ENCODE data around the gene CT47C1.
"Not testable (repeated sequence)": the region's sequence is repeated elsewhere in the genome, so short reads cannot be mapped to it uniquely, and the experiment has no call there.

CT47C1 gene

DNA sequence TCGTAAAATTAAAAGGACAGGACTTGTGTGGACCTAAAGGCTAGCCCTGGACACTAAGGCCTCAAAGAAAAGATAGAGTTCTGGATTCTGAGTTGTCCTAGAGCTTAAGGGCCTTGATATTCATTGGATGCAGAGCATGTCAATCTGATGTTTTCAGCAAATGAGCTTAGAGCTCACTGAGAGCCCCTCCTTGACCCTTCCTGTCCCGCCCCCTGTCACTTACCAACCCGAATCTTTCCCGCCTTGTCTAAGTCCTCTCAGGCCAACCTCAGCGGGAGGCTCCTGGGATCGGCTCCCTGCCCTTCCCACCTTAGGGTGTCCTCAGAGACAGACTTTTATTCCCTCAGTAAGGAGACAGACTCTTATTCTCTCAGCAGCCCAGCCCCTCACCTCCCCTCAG lies at the start of gene CT47C1:
Gene CT47C1 (plus strand): TSS at position 250 of the 400 bp plus-strand sequence. CDS start 233 bp downstream, outside the sequence.
- no peak for DNase-seq

GRCh38 chrX:119025900-119026299 lies 46.9 kb upstream of the CT47C1 start:
- no peak for DNase-seq

DNA sequence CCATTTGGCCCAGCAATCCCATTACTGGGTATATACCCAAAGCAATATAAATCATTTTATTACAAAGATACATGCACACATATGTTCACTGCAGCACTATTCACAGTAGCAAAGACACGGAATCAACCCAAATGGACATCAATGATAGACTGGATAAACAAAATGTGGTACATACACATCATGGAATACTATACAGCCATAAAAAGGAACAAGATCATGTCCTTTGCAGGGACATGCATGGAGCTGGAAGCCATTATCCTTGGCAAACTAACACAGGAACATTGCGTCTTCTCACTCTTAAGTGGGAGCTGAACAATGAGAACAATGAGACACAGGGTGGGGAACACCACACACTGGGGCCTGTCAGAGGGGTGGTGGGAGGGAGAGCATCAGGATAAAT lies 46.4 kb upstream of the CT47C1 start:
- not testable (repeated sequence) for DNase-seq

- DNase-seq, result not testable (repeated sequence)
Measured at GRCh38 chrX:119027960-119028732, 44.6 kb upstream of the CT47C1 start.

- no peak for DNase-seq
Measured at GRCh38 chrX:119028733-119029330, 44.0 kb upstream of the CT47C1 start.

- DNase-seq, result not testable (repeated sequence)
Measured at GRCh38 chrX:119029656-119030055, 43.1 kb upstream of the CT47C1 start.

DNA sequence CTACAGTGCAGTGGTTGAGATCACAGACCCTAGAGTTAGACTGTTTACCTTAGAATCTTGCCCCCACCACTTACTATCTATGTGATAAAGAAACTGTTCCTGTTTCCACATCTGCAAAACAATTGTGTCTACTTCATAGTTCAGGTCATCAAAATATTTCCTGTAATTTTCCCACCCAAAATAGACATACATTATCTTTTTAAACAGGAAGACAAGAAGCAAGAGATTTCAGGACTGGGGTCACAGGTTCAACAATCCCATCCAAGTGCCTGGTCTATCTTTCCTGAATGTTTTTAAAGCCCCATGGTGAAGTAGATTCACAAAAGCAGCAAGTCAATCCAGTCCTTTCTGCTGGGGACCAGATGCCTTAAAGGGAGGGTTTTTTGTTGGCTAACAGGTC lies 41.8 kb upstream of the CT47C1 start:
- DNase-seq, result no peak

- no peak for DNase-seq
Measured at GRCh38 chrX:119036107-119037029, 36.4 kb upstream of the CT47C1 start.

DNA sequence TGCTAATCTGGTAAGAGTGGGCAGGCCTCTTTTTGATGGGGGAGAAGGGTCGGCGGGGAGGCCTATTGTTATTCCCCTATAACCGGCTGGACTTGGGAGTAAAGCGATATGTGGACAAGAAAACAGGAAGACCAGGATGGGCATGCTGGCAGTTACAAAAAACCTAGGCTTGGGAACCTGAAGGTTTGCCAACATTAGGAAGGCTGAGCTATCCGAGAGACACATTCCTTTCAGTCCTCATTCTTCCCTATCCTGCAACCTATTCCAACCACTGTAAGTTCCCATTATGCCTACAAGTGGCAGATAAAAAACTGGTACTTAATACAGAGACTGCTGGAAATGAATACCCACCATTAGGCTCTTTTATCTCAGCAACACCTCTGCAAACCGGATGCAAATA lies 32.4 kb upstream of the CT47C1 start:
- no peak for DNase-seq

DNA sequence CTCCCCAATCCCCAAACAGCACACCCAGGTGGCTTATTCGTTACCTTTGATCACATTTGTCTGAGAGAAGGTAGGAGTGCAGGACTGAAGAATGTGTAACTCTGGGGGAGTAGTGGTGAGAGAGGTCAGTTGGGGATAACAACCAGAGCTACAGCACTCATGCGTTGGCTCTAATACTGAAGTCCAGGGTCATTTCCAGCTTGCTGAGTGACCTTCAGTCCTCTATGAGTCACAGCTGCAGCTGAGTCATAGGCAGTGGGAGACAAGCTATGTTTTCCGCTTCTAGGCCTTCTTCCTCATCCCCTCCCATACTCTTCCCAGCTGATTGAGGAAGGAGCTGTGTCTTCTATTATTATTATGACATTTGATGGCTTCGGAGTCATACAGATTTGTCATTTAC lies 31.6 kb upstream of the CT47C1 start:
- peak in 4 of 51 donors; percentile 1 to 8 (median 2) for DNase-seq

DNA sequence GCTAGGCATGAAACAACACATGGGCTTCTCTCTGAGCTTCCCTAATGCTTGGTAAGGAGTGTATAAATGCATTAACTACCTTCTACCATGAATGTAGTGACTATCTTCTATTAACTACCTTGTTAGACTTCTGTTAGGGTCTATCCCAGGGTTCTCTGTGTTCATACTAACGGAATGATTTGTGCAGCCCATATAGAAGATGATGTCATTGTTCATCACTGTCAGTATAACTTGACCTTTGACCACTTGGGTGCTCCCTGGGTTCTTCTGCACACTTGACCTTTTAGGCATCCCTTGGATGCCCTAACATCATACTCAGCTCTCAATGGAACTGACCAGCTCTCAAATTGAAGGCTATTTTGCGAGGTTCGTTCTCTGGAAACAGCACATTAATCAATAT lies 30.8 kb upstream of the CT47C1 start:
- DNase-seq, result no peak

GRCh38 chrX:119042996-119043395 lies 29.8 kb upstream of the CT47C1 start:
- DNase-seq, result no peak

DNA sequence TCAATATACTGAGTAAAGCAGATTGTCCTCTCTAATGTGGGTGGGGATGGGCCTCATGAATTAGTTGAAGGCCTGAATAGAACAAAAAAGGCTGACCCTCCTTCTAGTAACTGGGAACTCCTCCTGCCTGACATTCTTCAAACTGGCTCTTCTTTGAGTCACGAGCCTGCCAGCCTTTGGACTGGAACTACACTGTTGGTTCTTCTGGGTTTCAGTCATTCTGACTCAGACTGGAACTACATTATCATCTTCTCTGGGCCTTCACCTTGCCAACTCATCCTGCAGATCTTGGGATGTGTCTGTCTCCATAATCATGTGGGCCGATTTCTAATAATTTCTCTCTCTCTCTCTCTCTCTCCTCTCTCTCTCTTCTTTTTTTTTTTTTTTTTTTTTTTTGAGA lies 26.9 kb upstream of the CT47C1 start:
- DNase-seq, result no peak

DNA sequence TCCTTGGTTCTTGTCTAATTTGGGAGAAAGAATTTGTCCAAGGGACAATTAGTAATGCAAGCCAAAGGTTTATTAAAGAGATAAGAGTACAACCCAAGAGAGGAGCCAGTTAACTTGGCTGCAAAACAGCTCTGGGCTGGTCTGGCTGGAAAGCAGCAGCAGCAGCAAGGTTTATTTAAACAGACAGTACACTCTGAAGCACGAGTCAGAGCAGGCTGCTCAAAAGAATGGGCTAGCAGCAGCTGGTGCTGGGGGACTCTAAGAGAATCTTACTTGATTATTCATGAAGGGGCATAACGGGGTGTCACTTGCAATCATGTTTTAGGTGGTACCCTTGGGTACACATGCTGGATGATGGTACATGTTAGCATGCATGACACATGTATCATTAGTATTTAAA lies 17.1 kb upstream of the CT47C1 start:
- DNase-seq, result no peak

DNA sequence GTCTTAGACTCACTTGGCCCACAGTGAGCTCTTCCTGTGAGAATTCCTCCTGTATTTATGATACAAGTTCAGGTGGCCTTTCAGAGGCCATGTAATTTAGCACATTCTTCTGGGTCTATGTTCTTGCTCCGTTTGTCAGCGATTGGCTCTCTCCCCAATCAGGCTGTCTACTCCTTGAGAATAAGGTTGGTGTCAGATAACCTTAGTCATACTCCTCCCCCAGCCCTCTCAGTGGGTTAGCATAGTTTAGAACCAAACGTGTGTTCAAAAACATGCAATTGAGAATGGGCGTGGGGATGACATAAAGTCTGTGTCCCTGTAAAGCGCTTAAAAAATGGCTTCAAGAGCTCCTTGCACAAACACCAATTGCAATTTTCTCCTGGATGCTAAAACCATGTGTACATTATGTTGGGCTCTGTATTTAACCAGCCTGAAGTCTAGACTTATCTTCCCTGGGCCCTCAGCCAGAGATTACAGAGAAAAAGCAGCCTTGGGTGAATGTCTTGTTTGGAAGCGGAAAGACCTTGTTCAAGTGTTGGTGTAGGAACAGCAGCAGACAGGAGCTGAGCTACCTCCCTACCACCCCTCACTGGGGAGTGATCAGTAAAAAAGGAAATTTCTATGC lies 9.9 kb upstream of the CT47C1 start:
- no peak for DNase-seq

GRCh38 chrX:119063428-119063827 lies 9.4 kb upstream of the CT47C1 start:
- no peak for DNase-seq

DNA sequence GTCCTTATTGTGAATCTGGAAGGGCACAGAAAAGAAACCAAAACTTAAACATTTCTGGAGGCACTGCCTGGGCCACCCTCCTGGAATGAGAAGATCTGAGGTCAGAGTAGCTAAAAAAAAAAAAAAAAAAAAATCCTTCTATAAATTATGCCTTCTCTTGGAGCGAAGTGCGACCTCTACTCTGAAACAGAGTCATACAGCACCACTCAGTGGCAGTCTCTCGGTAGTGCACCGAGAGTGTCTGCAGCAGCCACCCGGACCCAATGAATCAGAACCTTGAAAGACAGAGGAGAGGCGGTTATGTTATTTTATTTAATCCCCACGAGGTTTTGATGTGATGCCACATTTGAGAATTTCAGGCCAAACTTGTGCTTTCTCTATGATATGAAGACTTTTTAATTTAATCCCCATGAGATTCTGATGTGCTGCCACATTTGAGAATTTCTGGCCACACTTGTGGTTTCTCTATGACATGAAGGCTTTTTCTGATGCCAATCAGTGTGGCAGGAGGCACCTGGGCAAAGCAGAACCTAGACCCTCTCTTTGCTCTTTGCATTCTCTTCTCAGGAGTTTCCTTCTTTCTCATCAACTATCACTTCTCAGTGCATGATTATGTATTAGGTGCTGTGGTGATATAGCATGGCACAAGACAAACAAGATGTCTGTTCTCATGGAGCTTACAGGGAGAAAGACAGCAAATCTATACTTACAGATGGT lies 5.6 kb upstream of the CT47C1 start:
- DNase-seq, result peak in 34 of 51 donors; percentile 0 to 47 (median 12)

DNA sequence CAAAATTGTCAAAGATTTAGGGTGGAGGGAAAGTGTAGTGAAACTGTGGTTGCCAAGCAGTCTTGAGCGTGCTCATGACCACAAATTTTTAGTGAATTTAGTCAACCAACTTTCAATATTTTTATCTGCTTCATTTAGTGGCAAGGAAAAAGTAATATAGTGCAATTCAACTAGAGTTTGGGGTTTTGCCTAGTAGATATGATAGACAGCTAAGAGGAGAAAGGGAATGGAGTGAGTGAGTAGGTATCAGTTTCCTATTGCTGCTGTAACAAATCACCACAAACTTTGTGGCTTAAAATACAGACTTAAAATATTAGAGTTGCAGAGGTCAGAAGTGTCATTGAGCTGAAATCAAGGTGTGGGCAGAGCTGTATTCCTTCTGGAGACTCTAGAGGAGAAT lies 3.7 kb upstream of the CT47C1 start:
- DNase-seq, result no peak

DNA sequence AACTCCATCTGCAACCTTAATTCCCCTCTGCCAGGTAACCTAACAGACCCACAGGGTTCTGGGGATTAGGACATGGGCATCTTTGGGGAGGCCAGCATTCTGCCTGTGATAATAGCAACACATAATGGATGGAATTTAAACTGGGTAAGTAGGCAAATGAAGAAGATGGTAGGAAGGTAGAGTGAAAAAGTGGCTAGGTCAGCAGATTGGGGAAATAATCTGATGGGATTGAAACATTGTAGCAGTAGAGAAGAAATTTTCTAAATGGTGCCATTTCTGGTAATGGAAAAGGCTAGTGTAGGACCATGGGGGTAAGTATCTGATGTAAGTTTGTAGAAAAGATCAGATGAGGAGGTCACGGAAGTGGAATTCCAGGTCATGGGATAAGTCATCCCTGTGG lies 3.0 kb upstream of the CT47C1 start:
- no peak for DNase-seq

DNA sequence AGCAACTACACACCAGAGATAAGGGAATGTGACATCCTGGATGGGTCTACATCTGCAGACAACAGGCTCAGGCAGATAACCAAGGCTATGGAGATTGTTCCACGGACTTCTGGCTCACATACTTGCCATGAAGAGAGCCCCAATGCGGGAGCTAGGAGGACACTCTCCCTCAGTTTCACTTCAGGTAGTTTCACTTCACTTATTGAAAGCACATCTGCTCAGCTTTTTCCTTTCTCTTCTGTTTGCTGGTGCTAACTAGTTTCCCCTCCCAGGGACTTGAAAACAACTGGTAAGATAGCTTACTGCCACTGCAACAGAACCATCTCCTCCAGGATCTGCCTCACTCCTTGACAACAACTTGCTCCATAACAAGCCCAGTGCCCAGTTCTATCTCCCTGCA lies 1.4 kb upstream of the CT47C1 start:
- no peak for DNase-seq

Measured in hypothalamus (tissue), 51 donors.